Measurements from ENCODE around the gene FLNB.

FLNB gene

DNA sequence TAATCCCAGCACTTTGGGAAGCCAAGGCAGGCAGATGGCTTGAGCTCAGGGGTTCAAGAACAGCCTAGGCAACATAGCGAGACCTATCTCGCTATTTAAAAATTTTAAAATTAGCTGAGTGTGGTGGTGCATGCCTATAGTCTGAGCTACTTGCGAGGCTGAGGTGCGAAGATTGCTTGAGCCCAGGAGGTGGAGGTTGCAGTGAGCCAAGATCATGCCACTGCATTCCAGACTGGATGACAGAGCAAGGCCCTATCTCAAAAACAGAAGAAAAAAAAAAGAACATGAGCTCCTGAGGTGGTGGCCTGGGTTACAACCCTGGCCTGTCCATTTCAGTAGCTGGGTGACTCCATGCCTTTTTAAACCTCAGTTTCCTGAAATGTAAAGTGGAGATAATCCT is 195.3 kb downstream of the FLNB start:
- H3K9me3 ChIP-seq (ENCODE audit: control insufficient read depth, insufficient read depth, low read depth, low read length), result no peaks in the 10 kb centered on the region
- no peak overlapping the region for H3K4me3 ChIP-seq (ENCODE audit: low read depth, low read length)
- no peaks in the 10 kb centered on the region for H3K36me3 ChIP-seq (ENCODE audit: control insufficient read depth in 2 of 2, insufficient read depth in 1 of 2, low read length in 2 of 2)
- TF ChIP-seq ZNF112 (tag by site-specific recombination; IDR thresholded peaks at IDR 0.05) (no peak), ZNF510 (tag by site-specific recombination; IDR thresholded peaks at IDR 0.05; ENCODE audit: insufficient replicate concordance) (no peak), ZXDB (tag by site-specific recombination; IDR thresholded peaks at IDR 0.05) (no peak), ZNF747 (tag by site-specific recombination; IDR thresholded peaks at IDR 0.05) (no peak), ZNF37A (tag by site-specific recombination; IDR thresholded peaks at IDR 0.05) (no peak), ZNF133 (tag by site-specific recombination; IDR thresholded peaks at IDR 0.05) (no peak), KLF7 (tag by site-specific recombination; IDR thresholded peaks at IDR 0.05; ENCODE audit: borderline replicate concordance) (no peak), ZNF548 (tag by site-specific recombination; IDR thresholded peaks at IDR 0.05) (no peak), ZNF10 (tag by site-specific recombination; IDR thresholded peaks at IDR 0.05) (no peak), ZNF174 (tag by site-specific recombination; IDR thresholded peaks at IDR 0.05) (no peak), ZNF341 (tag by site-specific recombination; IDR thresholded peaks at IDR 0.05; ENCODE audit: low read depth) (no peak), ZNF404 (tag by site-specific recombination; IDR thresholded peaks at IDR 0.05) (no peak)
- TF ChIP-seq, protein P1, sequence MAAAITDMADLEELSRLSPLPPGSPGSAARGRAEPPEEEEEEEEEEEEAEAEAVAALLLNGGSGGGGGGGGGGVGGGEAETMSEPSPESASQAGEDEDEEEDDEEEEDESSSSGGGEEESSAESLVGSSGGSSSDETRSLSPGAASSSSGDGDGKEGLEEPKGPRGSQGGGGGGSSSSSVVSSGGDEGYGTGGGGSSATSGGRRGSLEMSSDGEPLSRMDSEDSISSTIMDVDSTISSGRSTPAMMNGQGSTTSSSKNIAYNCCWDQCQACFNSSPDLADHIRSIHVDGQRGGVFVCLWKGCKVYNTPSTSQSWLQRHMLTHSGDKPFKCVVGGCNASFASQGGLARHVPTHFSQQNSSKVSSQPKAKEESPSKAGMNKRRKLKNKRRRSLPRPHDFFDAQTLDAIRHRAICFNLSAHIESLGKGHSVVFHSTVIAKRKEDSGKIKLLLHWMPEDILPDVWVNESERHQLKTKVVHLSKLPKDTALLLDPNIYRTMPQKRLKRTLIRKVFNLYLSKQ (tag by site-specific recombination; IDR thresholded peaks at IDR 0.05; ENCODE audit: borderline replicate concordance), result no peak
- TF ChIP-seq, protein P2, sequence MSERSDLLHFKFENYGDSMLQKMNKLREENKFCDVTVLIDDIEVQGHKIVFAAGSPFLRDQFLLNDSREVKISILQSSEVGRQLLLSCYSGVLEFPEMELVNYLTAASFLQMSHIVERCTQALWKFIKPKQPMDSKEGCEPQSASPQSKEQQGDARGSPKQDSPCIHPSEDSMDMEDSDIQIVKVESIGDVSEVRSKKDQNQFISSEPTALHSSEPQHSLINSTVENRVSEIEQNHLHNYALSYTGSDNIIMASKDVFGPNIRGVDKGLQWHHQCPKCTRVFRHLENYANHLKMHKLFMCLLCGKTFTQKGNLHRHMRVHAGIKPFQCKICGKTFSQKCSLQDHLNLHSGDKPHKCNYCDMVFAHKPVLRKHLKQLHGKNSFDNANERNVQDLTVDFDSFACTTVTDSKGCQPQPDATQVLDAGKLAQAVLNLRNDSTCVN (tag by site-specific recombination; optimal IDR thresholded peaks at IDR 0.05), result no peak
- H3K4me1 ChIP-seq (ENCODE audit: control insufficient read depth, insufficient read depth, low read length), result no peaks in the 10 kb centered on the region
- ChIA-PET CTCF (interaction anchor here (0.7 to 1.8 kb wide), 5 partner anchors 13 to 263 kb away, joined by 3 to 7 read pairs (median 4); partner anchors contain the start of genes HTD2 and RPP14), POLR2A (no interaction called here)
- no peak overlapping the region for H3K27ac ChIP-seq (ENCODE audit: extremely low read depth, low read depth, low read length)

DNA sequence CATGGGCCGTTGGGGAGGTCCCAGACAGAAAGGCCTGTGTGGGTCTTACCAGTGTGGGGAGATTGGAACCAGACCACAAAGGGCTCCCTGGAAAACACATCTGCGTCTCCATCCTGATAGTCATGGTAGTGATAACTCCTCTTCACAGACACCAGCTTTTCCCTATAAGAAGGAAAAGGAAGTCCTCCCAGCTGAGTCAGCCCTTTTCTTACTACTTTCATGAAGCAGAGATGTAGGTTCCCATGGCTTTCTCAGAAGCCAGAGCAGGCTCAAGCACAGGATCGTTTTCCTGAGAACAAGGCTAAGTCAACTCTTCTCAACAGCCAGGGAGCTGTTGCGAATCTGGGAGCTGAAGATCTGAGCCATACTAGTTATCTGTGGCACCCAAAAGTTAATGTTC is 196.5 kb downstream of the FLNB start:
- TF ChIP-seq ZNF555 (tag by site-specific recombination; conservative IDR thresholded peaks at IDR 0.05) (no peak), ZFP69B (tag by site-specific recombination; IDR thresholded peaks at IDR 0.05) (no peak)
- Histone ChIP-seq H3K27ac (ENCODE audit: extremely low read depth, low read depth, low read length) (no peak overlapping the region), H3K36me3 (ENCODE audit: control insufficient read depth in 2 of 2, insufficient read depth in 1 of 2, low read length in 2 of 2) (no peaks in the 10 kb centered on the region), H3K4me1 (ENCODE audit: control insufficient read depth, insufficient read depth, low read length) (no peaks in the 10 kb centered on the region), H3K9me3 (ENCODE audit: control insufficient read depth, insufficient read depth, low read depth, low read length) (no peaks in the 10 kb centered on the region), H3K4me3 (ENCODE audit: low read depth, low read length) (no peak overlapping the region)
- CTCF ChIA-PET, result interaction anchor here (0.7 to 1.5 kb wide), 3 partner anchors 13 to 27 kb away, joined by 5 to 9 read pairs (median 7); no protein-coding TSS in a partner anchor
- POLR2A ChIA-PET, result no interaction called here

DNA sequence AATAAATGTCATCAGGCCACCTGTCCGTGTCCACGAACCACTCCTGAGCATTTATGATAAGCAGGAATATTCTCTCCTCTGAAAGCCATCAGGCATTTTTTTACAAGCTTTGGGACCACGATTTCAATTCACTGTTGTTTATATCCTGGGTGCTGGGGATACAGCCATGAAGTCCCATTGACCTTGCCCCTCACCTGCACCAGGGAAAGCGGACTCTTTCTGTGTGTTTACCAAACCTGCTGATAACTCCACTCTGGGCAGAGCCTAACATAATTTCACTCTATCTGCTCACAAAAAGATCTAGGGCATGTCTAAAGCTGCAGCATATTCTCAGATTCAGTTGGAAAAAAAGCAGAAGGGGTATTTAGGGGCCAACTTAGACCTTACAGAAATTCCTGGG is 197.8 kb downstream of the FLNB start:
- no peaks in the 10 kb centered on the region for H3K36me3 ChIP-seq (ENCODE audit: control insufficient read depth in 2 of 2, insufficient read depth in 1 of 2, low read length in 2 of 2)
- ChIA-PET POLR2A (no interaction called here), CTCF (interaction anchor here (0.6 to 1.5 kb wide), 3 partner anchors 18 to 62 kb away, joined by 3 to 9 read pairs (median 7); no protein-coding TSS in a partner anchor)
- no peaks in the 10 kb centered on the region for H3K9me3 ChIP-seq (ENCODE audit: control insufficient read depth, insufficient read depth, low read depth, low read length)
- H3K4me1 ChIP-seq (ENCODE audit: control insufficient read depth, insufficient read depth, low read length), result no peaks in the 10 kb centered on the region
- no peak overlapping the region for H3K27ac ChIP-seq (ENCODE audit: extremely low read depth, low read depth, low read length)
- no peak overlapping the region for H3K4me3 ChIP-seq (ENCODE audit: low read depth, low read length)
- TF ChIP-seq ZNF837 (tag by site-specific recombination; IDR thresholded peaks at IDR 0.05), result no peak
- no peak for TF ChIP-seq ZNF530 (tag by site-specific recombination; IDR thresholded peaks at IDR 0.05; ENCODE audit: low read depth)
- no peak for TF ChIP-seq ZNF2 (tag by site-specific recombination; IDR thresholded peaks at IDR 0.05)
- no peak for TF ChIP-seq KLF8 (tag by site-specific recombination; IDR thresholded peaks at IDR 0.05)
- no peak for TF ChIP-seq PBX3 (CRISPR knock-in tag; IDR thresholded peaks at IDR 0.05)
- no peak for TF ChIP-seq WT1 (tag by site-specific recombination; IDR thresholded peaks at IDR 0.05)
- no peak for TF ChIP-seq KLF16 (tag by site-specific recombination; IDR thresholded peaks at IDR 0.05)
- TF ChIP-seq BCL11B (tag by site-specific recombination; IDR thresholded peaks at IDR 0.05; ENCODE audit: low read depth), result no peak
- no peak for TF ChIP-seq INSM2 (tag by site-specific recombination; IDR thresholded peaks at IDR 0.05)
- TF ChIP-seq ZNF214 (tag by site-specific recombination; IDR thresholded peaks at IDR 0.05; ENCODE audit: borderline replicate concordance), result no peak
- TF ChIP-seq FEZF1 (tag by site-specific recombination; IDR thresholded peaks at IDR 0.05), result no peak
- TF ChIP-seq, protein P3, sequence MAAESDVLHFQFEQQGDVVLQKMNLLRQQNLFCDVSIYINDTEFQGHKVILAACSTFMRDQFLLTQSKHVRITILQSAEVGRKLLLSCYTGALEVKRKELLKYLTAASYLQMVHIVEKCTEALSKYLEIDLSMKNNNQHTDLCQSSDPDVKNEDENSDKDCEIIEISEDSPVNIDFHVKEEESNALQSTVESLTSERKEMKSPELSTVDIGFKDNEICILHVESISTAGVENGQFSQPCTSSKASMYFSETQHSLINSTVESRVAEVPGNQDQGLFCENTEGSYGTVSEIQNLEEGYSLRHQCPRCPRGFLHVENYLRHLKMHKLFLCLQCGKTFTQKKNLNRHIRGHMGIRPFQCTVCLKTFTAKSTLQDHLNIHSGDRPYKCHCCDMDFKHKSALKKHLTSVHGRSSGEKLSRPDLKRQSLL (tag by site-specific recombination; IDR thresholded peaks at IDR 0.05), result no peak

All from HEK293 (cell line).